H1 (cell line): Measurements from ENCODE around the gene MEI1. TPM values are rescaled to one million over a fixed set of nuclear protein-coding genes. Genes with fewer than 3 reads are reported as not detected.

Experiments used
- CTCF ChIA-PET: fragments of 300-600 bp; sonication (Branson Sonifier 250); formaldehyde crosslinking; loops from one replicate; lab custom pipeline; 2021; ENCODE audit not compliant: partially characterized antibody; lab: Charles Lee
- POLR2A ChIA-PET: fragments of 300-600 bp; sonication (Branson Sonifier 250); formaldehyde crosslinking; loops from one replicate; lab custom pipeline; 2021; ENCODE audit warnings: inconsistent platforms; ENCODE audit not compliant: partially characterized antibody; lab: Charles Lee
- DNase-seq, 2 experiments: peaks; one replicate each; pipeline versions ENCODE4 v3.0.0 to v3.0.0-alpha.2; 2010 to 2022; ENCODE audit warnings: low spot score in 2 of 2, low read depth in 1 of 2, mixed read lengths in 1 of 2
- FAIRE-seq: peaks from 2 replicates; lab custom pipeline; 2011; peaks lifted over from hg19 to GRCh38; lab: Jason Lieb, UNC
- H2AFZ ChIP-seq: 2 replicates; pipeline ENCODE4 v1.8.1; 2012; ENCODE audit warnings: low read length, inconsistent platforms
- H2AK5ac ChIP-seq: 2 replicates; pipeline ENCODE4 v1.6.1; 2013; ENCODE audit warnings: low read depth, low read length
- H2BK120ac ChIP-seq: replicated peaks from 2 replicates; pipeline ENCODE3; 2013; ENCODE audit warnings: low read depth, low read length, inconsistent platforms
- H2BK12ac ChIP-seq: 2 replicates; pipeline ENCODE4 v1.6.1; 2013; ENCODE audit warnings: low read depth, low read length
- H2BK15ac ChIP-seq: 2 replicates; pipeline ENCODE4 v1.6.1; 2013; ENCODE audit warnings: low read length
- H2BK20ac ChIP-seq: 2 replicates; pipeline ENCODE4 v1.6.1; 2013; ENCODE audit warnings: low read length
- H2BK5ac ChIP-seq: 2 replicates; pipeline ENCODE4 v1.6.1; 2013; ENCODE audit warnings: low read depth, low read length
- H3K14ac ChIP-seq: 2 replicates; pipeline ENCODE4 v1.6.1; 2013; ENCODE audit warnings: inconsistent platforms; ENCODE audit not compliant: insufficient read length
- H3K18ac ChIP-seq: 2 replicates; pipeline ENCODE4 v1.6.1; 2013; ENCODE audit warnings: low read length; ENCODE audit errors: extremely low read depth
- H3K23ac ChIP-seq: 2 replicates; pipeline ENCODE4 v1.6.1; 2013; ENCODE audit warnings: inconsistent platforms; ENCODE audit not compliant: insufficient read length
- H3K23me2 ChIP-seq: 2 replicates; pipeline ENCODE4 v1.6.1; 2013; ENCODE audit warnings: low read depth, low read length
- H3K27ac ChIP-seq: 2 replicates; pipeline ENCODE4 v1.6.1; 2011; ENCODE audit warnings: low read depth, low read length, inconsistent platforms
- H3K27me3 ChIP-seq, 4 experiments: replicated peaks in 1 of 4; 1 replicate in 1 of 4; 2 replicates in 3 of 4; pipeline versions ENCODE4 v1.6.1 to v1.8.1; 2011 to 2013; ENCODE audit warnings: low read length in 3 of 4, mild to moderate bottlenecking in 3 of 4, inconsistent platforms in 2 of 4, mixed read lengths in 2 of 4, moderate library complexity in 1 of 4; ENCODE audit not compliant: control insufficient read depth in 3 of 4, insufficient read depth in 3 of 4; ENCODE audit errors: extremely low read depth in 1 of 4
- H3K36me3 ChIP-seq, 4 experiments: 2 replicates each; pipeline versions ENCODE4 v1.6.1 to v1.8.1; 2011 to 2013; ENCODE audit warnings: mild to moderate bottlenecking in 4 of 4, low read length in 3 of 4, moderate library complexity in 2 of 4, control low read depth in 1 of 4, inconsistent platforms in 1 of 4; ENCODE audit not compliant: insufficient read depth in 4 of 4, control insufficient read depth in 2 of 4
- H3K4ac ChIP-seq: replicated peaks from 2 replicates; pipeline ENCODE3; 2013; ENCODE audit warnings: low read length, low read depth, mixed read lengths, inconsistent platforms; ENCODE audit not compliant: insufficient read length
- H3K4me1 ChIP-seq, 4 experiments: replicated peaks in 1 of 4; 1 replicate in 1 of 4; 2 replicates in 3 of 4; pipeline versions ENCODE4 v1.6.1 to v1.8.1; 2011 to 2013; ENCODE audit warnings: low read length in 3 of 4, inconsistent platforms in 2 of 4, mixed read lengths in 1 of 4; ENCODE audit not compliant: insufficient read depth in 4 of 4, control insufficient read depth in 3 of 4
- H3K4me2 ChIP-seq, 2 experiments: 2 replicates each; pipeline versions ENCODE4 v1.6.1 to v1.8.1; 2011 to 2013; ENCODE audit warnings: low read depth in 2 of 2, low read length in 2 of 2, control low read depth in 1 of 2, inconsistent platforms in 1 of 2, mild to moderate bottlenecking in 1 of 2; ENCODE audit not compliant: insufficient read depth in 1 of 2
- H3K4me3 ChIP-seq, 4 experiments: fragments of 200-600, 300-600 bp in 1 of 4; sonication (generic), shearing (Covaris generic), sonication (Bioruptor Twin) in 1 of 4; 2 replicates each; pipeline versions ENCODE4 v1.5.1 to v1.8.1; 2011 to 2016; ENCODE audit warnings: low read length in 4 of 4, low read depth in 3 of 4, control low read depth in 2 of 4, inconsistent platforms in 2 of 4, mild to moderate bottlenecking in 2 of 4, mixed read lengths in 1 of 4, moderate library complexity in 1 of 4; ENCODE audit not compliant: insufficient read depth in 2 of 4; ENCODE audit errors: extremely low read depth in 1 of 4
- H3K56ac ChIP-seq: replicated peaks from 2 replicates; pipeline ENCODE3; 2013; ENCODE audit warnings: low read depth, mild to moderate bottlenecking, mixed read lengths, low read length, inconsistent platforms; ENCODE audit not compliant: insufficient read length
- H3K79me1 ChIP-seq: 2 replicates; pipeline ENCODE4 v1.6.1; 2013; ENCODE audit warnings: low read depth, low read length, control low read depth
- H3K79me2 ChIP-seq, 2 experiments: 2 replicates each; pipeline versions ENCODE4 v1.6.1 to v1.8.1; 2012 to 2013; ENCODE audit warnings: low read length in 2 of 2, mild to moderate bottlenecking in 2 of 2, inconsistent platforms in 1 of 2; ENCODE audit not compliant: insufficient read depth in 2 of 2, control insufficient read depth in 1 of 2
- H3K9ac ChIP-seq, 4 experiments: replicated peaks in 1 of 4; 1 replicate in 1 of 4; 2 replicates in 3 of 4; pipeline versions ENCODE4 v1.6.1 to v1.8.1; 2011 to 2013; ENCODE audit warnings: low read depth in 3 of 4, low read length in 3 of 4, control low read depth in 2 of 4, mild to moderate bottlenecking in 2 of 4, moderate library complexity in 2 of 4, inconsistent platforms in 1 of 4; ENCODE audit errors: extremely low read depth in 1 of 4
- H3K9me3 ChIP-seq, 2 experiments: 2 replicates each; pipeline versions ENCODE4 v1.6.1 to v1.8.1; 2012 to 2013; ENCODE audit warnings: mild to moderate bottlenecking in 2 of 2, moderate library complexity in 2 of 2, control low read depth in 1 of 2, inconsistent platforms in 1 of 2, low read depth in 1 of 2, low read length in 1 of 2, mixed read lengths in 1 of 2; ENCODE audit not compliant: insufficient read depth in 2 of 2
- H4K20me1 ChIP-seq, 2 experiments: replicated peaks in 1 of 2; 2 replicates each; pipeline versions ENCODE3 to v1.8.1; 2011 to 2013; ENCODE audit warnings: inconsistent platforms in 2 of 2, low read length in 2 of 2, mild to moderate bottlenecking in 1 of 2; ENCODE audit not compliant: insufficient read depth in 2 of 2, control insufficient read depth in 1 of 2
- H4K5ac ChIP-seq: 2 replicates; pipeline ENCODE4 v1.6.1; 2013; ENCODE audit warnings: low read length, low read depth, mixed read lengths, inconsistent platforms; ENCODE audit not compliant: insufficient read length
- H4K8ac ChIP-seq: 2 replicates; pipeline ENCODE4 v1.8.0; 2013; ENCODE audit warnings: mild to moderate bottlenecking, moderate library complexity, low read length, inconsistent platforms; ENCODE audit not compliant: insufficient read depth; ENCODE audit errors: extremely low read depth
- H4K91ac ChIP-seq: replicated peaks from 2 replicates; pipeline ENCODE3; 2013; ENCODE audit warnings: low read length, mixed read lengths, inconsistent platforms; ENCODE audit not compliant: insufficient read length
- BACH1 ChIP-seq: IDR thresholded peaks from 2 replicates; pipeline ENCODE4 v1.6.1; 2012; ENCODE audit warnings: low read length, improper control_type of control experiment
- CHD1 ChIP-seq: IDR thresholded peaks from 2 replicates; pipeline ENCODE4 v1.6.1; 2012; ENCODE audit warnings: low read depth, low read length, improper control_type of control experiment
- FOSL1 ChIP-seq: IDR thresholded peaks from 2 replicates; pipeline ENCODE4 v1.6.1; 2011; ENCODE audit warnings: mild to moderate bottlenecking, low read depth, low read length, moderate library complexity; ENCODE audit not compliant: insufficient read depth
- GABPA ChIP-seq: IDR thresholded peaks from 2 replicates; pipeline ENCODE4 v1.6.1; 2011; ENCODE audit warnings: mild to moderate bottlenecking, low read length, moderate library complexity, borderline replicate concordance; ENCODE audit not compliant: insufficient read depth
- GTF2F1 ChIP-seq: IDR thresholded peaks from 2 replicates; pipeline ENCODE4 v1.6.1; 2012; ENCODE audit warnings: low read depth, low read length, improper control_type of control experiment, borderline replicate concordance
- JUN ChIP-seq: IDR thresholded peaks from 2 replicates; pipeline ENCODE4 v1.6.1; 2011; ENCODE audit warnings: low read depth, mild to moderate bottlenecking, improper control_type of control experiment, low read length
- KDM5A ChIP-seq: fragments of 200-600 bp; IDR thresholded peaks from 2 replicates; pipeline ENCODE4 v1.7.1; 2012; ENCODE audit warnings: mild to moderate bottlenecking, low read length, inconsistent platforms, mixed read lengths
- RAD21 ChIP-seq, 2 experiments: IDR thresholded peaks in 1 of 2; conservative IDR thresholded peaks in 1 of 2; 2 replicates each; pipeline ENCODE4 v1.6.1; 2011; ENCODE audit warnings: low read depth in 2 of 2, low read length in 2 of 2, improper control_type of control experiment in 1 of 2, inconsistent platforms in 1 of 2, mild to moderate bottlenecking in 1 of 2, moderate library complexity in 1 of 2
- RFX5 ChIP-seq: IDR thresholded peaks from 2 replicates; pipeline ENCODE4 v1.6.1; 2011; ENCODE audit warnings: low read depth, low read length, improper control_type of control experiment, borderline replicate concordance
- SP1 ChIP-seq: IDR thresholded peaks from 2 replicates; pipeline ENCODE4 v1.6.1; 2011; ENCODE audit warnings: low read depth, low read length
- SP2 ChIP-seq: IDR thresholded peaks from 2 replicates; pipeline ENCODE4 v1.6.1; 2012; ENCODE audit warnings: mild to moderate bottlenecking, low read length, inconsistent platforms
- SUZ12 ChIP-seq: fragments of 200-600 bp; sonication (generic); IDR thresholded peaks from 2 replicates; pipeline ENCODE4 v1.6.1; 2012; ENCODE audit warnings: mild to moderate bottlenecking, inconsistent platforms, low read length, moderate library complexity, mixed read lengths
- TAF1 ChIP-seq: IDR thresholded peaks from 2 replicates; pipeline ENCODE4 v1.6.1; 2011; ENCODE audit warnings: mild to moderate bottlenecking, low read depth, low read length
- TEAD4 ChIP-seq: IDR thresholded peaks from 2 replicates; pipeline ENCODE4 v1.6.1; 2012; ENCODE audit warnings: low read depth, low read length, inconsistent platforms, mixed read lengths
- WGBS, 2 experiments: shearing (Covaris generic) in 1 of 2; methylation state at CpG; one replicate each; pipeline versions ENCODE4 v1.1.6 to v1.1.7; 2013 to 2015; ENCODE audit warnings: low lambda C conversion rate in 2 of 2, mixed read lengths in 2 of 2, inconsistent platforms in 1 of 2, low coverage in 1 of 2, missing lambda C conversion rate in 1 of 2; ENCODE audit not compliant: insufficient replicate concordance in 2 of 2, insufficient coverage in 1 of 2, insufficient read length in 1 of 2; ENCODE audit errors: extremely low coverage in 1 of 2, missing lambda C conversion rate in 1 of 2; 5-methylcytosine and 5-hydroxymethylcytosine counted together
- polyA plus RNA-seq, 7 experiments: library from polyadenylated mRNA; depleted of rRNA in 3 of 7; stranded (reverse) in 5 of 7; unstranded in 2 of 7; fragments of >200 nt in 5 of 7; fragments of 200-250 nt in 2 of 7; gene quantifications; 1 replicate in 5 of 7; 2 replicates in 1 of 7; 4 replicates in 1 of 7; pipeline versions ENCODE4 v1.2.1 to v1.2.3, GENCODE V29; 2011 to 2013; ENCODE audit warnings: missing spikeins in 2 of 7, mixed read lengths in 2 of 7
- total RNA-seq: library from RNA; stranded (reverse); fragmentation: NEBNext Ultra II Directional; extraction: Animal tissue kit (Norgen Biotek cat#: 25700); gene quantifications from 2 replicates; pipeline ENCODE4 v1.2.1, GENCODE V29; 2021

Gene MEI1
- total and polyA plus RNA-seq, 2 of the 8 experiments (the other 6 are each of a cell fraction or from before 2014, with no cell fraction given) = 0.27 to 0.54 TPM

DNA sequence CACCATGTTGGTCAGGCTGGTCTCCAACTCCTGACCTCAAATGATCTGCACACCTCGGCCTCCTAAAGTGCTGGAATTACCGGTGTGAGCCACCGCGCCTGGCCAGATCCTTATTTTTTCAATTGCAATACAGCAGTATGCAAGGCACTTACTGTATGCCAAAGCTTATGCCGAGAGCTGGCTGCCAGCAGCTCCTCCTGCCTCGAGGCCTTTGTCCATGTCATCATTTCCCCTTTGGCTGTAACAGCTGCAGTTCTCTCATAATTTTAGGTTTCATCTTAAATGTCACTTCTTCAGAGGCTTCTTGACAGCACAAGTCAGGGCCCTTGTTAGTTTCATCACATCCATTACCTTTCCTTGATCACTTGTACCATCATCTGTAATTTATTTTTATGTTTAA lies 132.1 kb downstream of the MEI1 start:
- Histone ChIP-seq H2BK12ac (no peak overlapping the region), H3K56ac (no peak overlapping the region), H3K27ac (no peak overlapping the region), H3K27me3 (no peaks in the 10 kb centered on the region), H3K23me2 (peaks cover 5% of the 10 kb centered on the region), H3K4ac (no peak overlapping the region), H3K9me3 (no peaks in the 10 kb centered on the region), H3K79me2 (peaks cover 14 to 29% of the 10 kb centered on the region in 2 experiments), H3K4me3 (no peak overlapping the region), H2AFZ (no peak overlapping the region), H3K4me1 (peaks cover 0 to 8% (median 2%) of the 10 kb centered on the region in 4 experiments; a peak in 4 of 7 replicates), H2BK15ac (no peak overlapping the region), H3K14ac (no peak overlapping the region), H2BK120ac (peak overlapping the region; percentile 11), H3K4me2 (peak overlapping the region in 1 of 2 experiments; percentile 78; a peak in 1 of 4 replicates), H4K5ac (no peak overlapping the region), H4K8ac (no peak overlapping the region; the same call in 1 of the 2 replicates), H3K36me3 (peaks cover 5 to 11% (median 8%) of the 10 kb centered on the region in 4 experiments; a peak in 7 of 8 replicates), H2BK20ac (peak overlapping the region; percentile 82; the same call in 1 of the 2 replicates), H2BK5ac (no peak overlapping the region; the same call in 1 of the 2 replicates), H3K79me1 (peaks cover 6% of the 10 kb centered on the region; the same call in 1 of the 2 replicates), H3K9ac (no peak overlapping the region), H3K18ac (no peak overlapping the region), H3K23ac (no peak overlapping the region), H4K20me1 (peaks cover 0 to 3% of the 10 kb centered on the region in 2 experiments), H4K91ac (no peak overlapping the region), H2AK5ac (0 out of 2 replicates have a peak overlapping the region, but pooled peaks have one; percentile 69)
- ChIA-PET POLR2A (interaction anchor here (0.7 to 8.5 kb wide), 9 partner anchors 9 to 165 kb away, joined by 3 to 85 read pairs (median 6); partner anchors contain the start of genes CCDC134, CENPM and SNU13), CTCF (interaction anchor here (1.1 to 6.0 kb wide), 4 partner anchors 15 to 133 kb away, joined by 4 to 27 read pairs (median 10); partner anchors contain the start of gene MEI1)
- FAIRE-seq (no peak), DNase-seq (no peak)
- 92% methylated on average over 6 of the region's 6 CpGs; no CpG with 5 or more reads in 1 of the 2 experiments for WGBS, 2 experiments
- TF ChIP-seq RFX5 = no peak
- TF ChIP-seq RAD21 (IDR thresholded peaks at IDR 0.05 in 1 of 2, conservative IDR thresholded peaks at IDR 0.05 in 1 of 2; ENCODE audit: low read depth in 2 of 2, low read length in 2 of 2) = no peak
- TF ChIP-seq KDM5A = no peak
- TF ChIP-seq JUN = no peak
- no peak for TF ChIP-seq SP1
- no peak for TF ChIP-seq SUZ12
- TF ChIP-seq CHD1 = no peak
- no peak for TF ChIP-seq SP2
- TF ChIP-seq GTF2F1 = no peak
- no peak for TF ChIP-seq FOSL1
- TF ChIP-seq GABPA = no peak
- no peak for TF ChIP-seq TEAD4
- TF ChIP-seq BACH1 = no peak
- no peak for TF ChIP-seq TAF1
